Midbrain (tissue), 1 donor: ENCODE data around the gene AAR2.

ENCODE experiments used
- DNase-seq: peaks from one replicate; lab custom pipeline; 2025; lab: John Stamatoyannopoulos, UW

Gene AAR2

GRCh38 chr20:36279776-36280175 is 43.5 kb downstream of the AAR2 start:
- no peak for DNase-seq

- no peak for DNase-seq
Measured at GRCh38 chr20:36281785-36282380, 45.6 kb downstream of the AAR2 start.

DNA sequence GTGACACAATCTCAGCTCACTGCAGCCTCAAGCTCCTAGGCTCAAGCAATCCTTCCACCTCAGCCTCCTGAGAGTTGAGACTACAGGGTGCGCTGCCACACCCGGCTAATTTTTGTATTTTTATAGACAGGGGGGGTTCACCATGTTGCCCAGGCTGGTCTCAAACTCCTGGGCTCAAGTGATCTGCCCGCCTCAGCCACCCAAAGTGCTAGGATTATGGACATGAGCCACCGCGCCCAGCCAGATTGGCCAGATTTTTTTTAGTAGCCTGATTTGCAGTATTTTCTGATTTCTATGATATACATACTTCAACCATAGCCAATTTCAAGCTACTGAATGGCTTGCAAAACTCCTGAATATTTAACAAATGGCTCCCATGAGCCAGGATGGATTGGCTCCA is 48.5 kb downstream of the AAR2 start:
- no peak for DNase-seq

DNA sequence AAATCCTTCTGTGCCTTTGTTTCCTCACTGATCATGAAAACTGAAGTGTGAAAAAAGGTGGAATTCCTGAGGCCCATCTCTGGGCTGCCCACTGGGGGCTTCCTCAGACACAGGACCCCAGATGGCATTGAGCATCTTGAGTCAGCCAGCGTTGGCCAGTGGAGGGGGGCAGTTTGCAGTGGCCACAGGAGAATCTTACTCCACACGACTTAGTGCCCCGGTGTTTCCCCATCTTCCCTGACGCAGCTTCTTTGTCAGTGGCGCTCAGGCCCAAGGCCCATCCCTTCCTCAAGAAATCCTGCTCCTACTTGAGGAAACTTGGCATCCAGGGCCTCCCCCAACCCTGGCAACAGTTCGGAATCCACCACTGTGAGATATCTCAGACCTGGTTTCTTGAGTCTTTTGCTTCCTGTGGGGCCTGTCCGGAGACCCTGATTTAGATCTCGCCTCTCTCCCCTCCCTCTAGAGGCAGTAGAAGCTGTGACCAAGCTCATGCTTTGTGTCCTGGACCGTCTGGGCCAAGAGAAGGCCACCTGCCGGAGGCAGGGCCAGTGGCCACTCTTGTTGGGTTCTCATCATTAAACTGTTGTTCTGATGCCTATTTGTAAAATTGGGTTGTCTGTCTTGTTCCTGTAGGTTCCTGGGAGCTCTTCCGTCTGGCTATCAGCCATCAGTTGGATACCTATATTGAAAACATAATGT is 49.6 kb downstream of the AAR2 start:
- DNase-seq, result no peak

DNA sequence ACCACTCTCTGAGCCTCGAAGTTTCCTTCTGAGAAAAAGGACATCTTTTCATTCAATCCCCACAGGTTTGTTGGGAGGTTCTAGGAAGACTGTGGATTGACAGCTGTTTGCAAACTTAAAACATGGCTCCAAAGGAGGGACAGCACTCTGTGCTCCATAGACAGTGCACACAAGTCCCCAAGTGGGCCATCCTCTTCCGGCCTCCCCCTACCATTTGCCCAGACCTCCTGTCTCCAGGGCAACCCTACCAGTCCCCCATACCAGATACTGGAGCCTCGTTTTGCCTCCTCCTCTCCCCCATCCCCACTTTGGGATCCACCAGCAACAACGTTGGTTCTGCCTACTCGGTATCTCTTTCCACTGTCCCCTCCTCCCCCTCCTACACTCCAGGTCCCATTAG is 61.4 kb downstream of the AAR2 start:
- no peak for DNase-seq

GRCh38 chr20:36298061-36298460 is 61.8 kb downstream of the AAR2 start:
- no peak for DNase-seq

DNA sequence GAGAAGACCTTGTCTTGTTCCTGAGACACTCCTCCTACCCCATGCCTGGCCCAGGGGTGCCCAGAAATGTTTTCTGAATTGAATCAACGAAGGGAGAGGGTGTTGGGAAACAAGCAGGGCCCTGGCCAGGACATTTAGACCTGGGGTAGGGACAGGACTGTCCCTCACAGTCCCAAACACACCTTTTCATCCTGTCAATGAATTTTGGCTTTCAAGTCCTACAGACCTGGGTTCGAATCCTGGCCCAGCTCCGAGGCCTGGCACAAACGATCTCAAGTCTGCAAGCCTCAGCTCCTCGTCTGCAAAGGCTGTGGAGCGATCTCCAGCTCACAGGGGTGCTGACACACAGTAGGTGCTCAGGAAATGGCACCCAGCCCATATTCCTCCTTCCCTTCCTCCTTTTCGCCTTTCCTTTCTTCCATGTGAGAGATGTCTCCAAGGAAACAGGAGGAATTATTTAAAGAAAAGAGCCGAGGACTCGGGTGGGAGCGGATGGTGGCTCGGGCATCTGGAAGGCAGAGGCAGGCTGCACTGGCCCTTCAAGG is 62.6 kb downstream of the AAR2 start:
- DNase-seq, result no peak

GRCh38 chr20:36299459-36299858 is 63.2 kb downstream of the AAR2 start:
- DNase-seq, result no peak

GRCh38 chr20:36301359-36302119 is 65.3 kb downstream of the AAR2 start:
- no peak for DNase-seq

GRCh38 chr20:36303020-36303595 is 66.8 kb downstream of the AAR2 start:
- DNase-seq, result no peak

- no peak for DNase-seq
Measured at GRCh38 chr20:36303831-36304230, 67.6 kb downstream of the AAR2 start.

DNA sequence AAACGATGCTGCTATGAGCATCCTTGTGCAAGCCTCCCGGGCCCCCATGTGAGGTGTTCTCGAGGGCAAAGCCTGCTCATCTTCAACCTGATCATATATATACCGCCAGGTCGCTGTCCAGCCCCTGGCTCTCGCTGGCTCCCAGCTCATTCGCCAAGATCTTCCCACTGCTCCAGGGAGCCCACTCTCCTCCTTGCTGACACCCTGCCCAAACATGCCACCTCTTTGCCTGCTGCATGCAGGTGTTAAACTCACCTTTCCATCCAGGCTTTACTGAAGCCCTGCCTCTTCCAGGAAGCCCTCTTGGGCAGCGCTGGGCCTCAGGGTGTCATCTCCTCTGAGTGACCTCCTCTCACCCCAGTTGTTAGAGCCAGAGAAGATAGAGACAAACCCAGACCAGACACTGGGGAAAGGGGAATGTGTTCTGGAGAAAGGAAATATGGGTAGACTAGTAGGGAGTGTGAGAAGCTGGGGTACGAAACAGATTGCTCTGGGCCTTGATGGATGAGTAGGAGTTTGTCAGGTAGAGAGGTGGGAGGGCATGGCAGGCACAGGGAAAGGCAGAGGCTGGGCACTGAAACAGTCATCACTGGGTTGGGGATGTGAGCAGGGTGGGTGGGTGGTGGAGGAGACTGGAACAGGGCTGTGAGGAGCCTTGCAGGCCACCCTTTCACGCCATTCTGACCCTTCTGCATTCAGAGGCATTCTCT is 68.7 kb downstream of the AAR2 start:
- DNase-seq, result no peak

GRCh38 chr20:36305602-36306551 is 69.6 kb downstream of the AAR2 start, which contains the start of gene DLGAP4:
DLGAP4 (plus strand) TSS chr20:36306339; CDS start chr20:36431718, 125,379 bp downstream.
- DNase-seq, result no peak
